NB4 (cell line): ENCODE measurements around the gene RDH8.

Source experiments
- CTCF ChIP-seq: IDR thresholded peaks from one replicate; pipeline ENCODE4 v1.5.1; 2012; ENCODE audit warnings: low read depth, low read length
- MAX ChIP-seq: IDR thresholded peaks from 2 replicates; pipeline ENCODE4 v1.6.1; 2011; ENCODE audit warnings: low read depth, low read length
- POLR2A ChIP-seq: IDR thresholded peaks from 2 replicates; pipeline ENCODE4 v1.6.1; 2011; ENCODE audit warnings: mild to moderate bottlenecking; ENCODE audit not compliant: insufficient read length; ENCODE audit errors: extremely low read depth

DNA sequence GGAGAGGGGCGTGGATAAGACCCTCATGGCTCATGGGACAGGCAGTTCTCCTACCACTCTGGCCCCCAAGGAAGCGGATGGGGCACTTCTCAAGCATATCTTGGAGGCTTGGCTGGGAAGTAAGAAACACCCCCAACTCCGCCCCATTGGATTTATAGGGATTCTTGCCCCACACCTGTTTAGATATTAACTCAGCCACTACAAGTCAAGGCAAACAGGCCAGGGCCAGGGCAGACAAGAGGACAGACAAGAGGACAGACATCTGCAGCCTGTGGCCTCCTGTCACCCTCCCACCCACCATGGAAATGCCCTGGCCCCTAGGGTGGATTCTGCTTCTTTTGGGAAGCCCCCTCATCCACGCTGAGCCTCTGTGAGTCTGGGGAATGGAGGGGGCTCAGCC, 24.1 kb downstream of the RDH8 start:
- no peak for TF ChIP-seq POLR2A
- TF ChIP-seq CTCF: no peak
- no peak for TF ChIP-seq MAX
